Neural progenitor cell (in vitro differentiated cells): ENCODE results near the gene CD300E. TPM values are rescaled to one million over a fixed set of nuclear protein-coding genes. Genes with fewer than 3 reads are reported as not detected.
"Not testable (repeated sequence)": the region's sequence is repeated elsewhere in the genome, so short reads cannot be mapped to it uniquely, and the experiment has no call there.

Experiments
- DNase-seq: peaks from one replicate; pipeline ENCODE4 v3.0.0-alpha.2; 2016; ENCODE audit warnings: low spot score
- H2AFZ ChIP-seq: fragments of 200-600 bp; sonication (generic); replicated peaks from 2 replicates; pipeline ENCODE4 v1.6.1; 2016; ENCODE audit warnings: antibody characterized with exemption
- H3F3A ChIP-seq: fragments of 200-600 bp; sonication (generic); 2 replicates; pipeline ENCODE4 v1.6.1; 2016; ENCODE audit warnings: antibody characterized with exemption, low read depth
- H3K27ac ChIP-seq: fragments of 200-600 bp; sonication (generic); 2 replicates; pipeline ENCODE4 v1.5.1; 2016; ENCODE audit warnings: mild to moderate bottlenecking
- H3K27me3 ChIP-seq: fragments of 200-600 bp; sonication (generic); 2 replicates; pipeline ENCODE4 v1.6.1; 2016; ENCODE audit warnings: mild to moderate bottlenecking, moderate library complexity
- H3K36me3 ChIP-seq: fragments of 200-600 bp; sonication (generic); 2 replicates; pipeline ENCODE4 v1.5.1; 2016
- H3K4me1 ChIP-seq: fragments of 200-600 bp; sonication (generic); 2 replicates; pipeline ENCODE4 v1.6.1; 2016; ENCODE audit warnings: mixed run types
- H3K4me2 ChIP-seq: fragments of 200-600 bp; sonication (generic); 2 replicates; pipeline ENCODE4 v1.6.1; 2016
- H3K4me3 ChIP-seq: fragments of 200-600 bp; sonication (generic); 2 replicates; pipeline ENCODE4 v1.5.1; 2016
- H3K79me2 ChIP-seq: fragments of 200-600 bp; sonication (generic); 2 replicates; pipeline ENCODE4 v1.6.1; 2016; ENCODE audit warnings: low read depth
- H3K9ac ChIP-seq: fragments of 200-600 bp; sonication (generic); 2 replicates; pipeline ENCODE4 v1.6.1; 2016
- H3K9me3 ChIP-seq: fragments of 200-600 bp; sonication (generic); 2 replicates; pipeline ENCODE4 v1.5.1; 2016; ENCODE audit warnings: low read depth
- H4K20me1 ChIP-seq: fragments of 200-600 bp; sonication (generic); 2 replicates; pipeline ENCODE4 v1.6.1; 2016; ENCODE audit warnings: low read depth
- H3K27ac Mint-ChIP-seq: 3 replicates; pipeline ENCODE4 v1.8.0; 2021; ENCODE audit warnings: mixed read lengths
- H3K27me3 Mint-ChIP-seq: 2 replicates; pipeline ENCODE4 v1.8.0; 2022; ENCODE audit warnings: low read depth, mild to moderate bottlenecking, inconsistent platforms, moderate library complexity, mixed read lengths; ENCODE audit not compliant: insufficient read depth
- H3K36me3 Mint-ChIP-seq: 3 replicates; pipeline ENCODE4 v1.8.0; 2021; ENCODE audit warnings: mixed read lengths
- H3K4me1 Mint-ChIP-seq: 3 replicates; pipeline ENCODE4 v1.8.0; 2021; ENCODE audit warnings: mixed read lengths
- H3K4me3 Mint-ChIP-seq: 3 replicates; pipeline ENCODE4 v1.8.0; 2021; ENCODE audit warnings: mild to moderate bottlenecking, moderate library complexity, mixed read lengths
- H3K9me3 Mint-ChIP-seq: 3 replicates; pipeline ENCODE4 v1.8.0; 2020; ENCODE audit warnings: mixed read lengths
- CTCF ChIP-seq: fragments of 200-600 bp; sonication (generic); IDR thresholded peaks from 2 replicates; pipeline ENCODE4 v1.5.1; 2017; ENCODE audit warnings: antibody characterized with exemption, mild to moderate bottlenecking
- EZH2 ChIP-seq: fragments of 200-600 bp; sonication (generic); IDR thresholded peaks from 2 replicates; pipeline ENCODE4 v1.6.1; 2017; ENCODE audit warnings: antibody characterized with exemption, mild to moderate bottlenecking, moderate library complexity
- EZH2phosphoT487 ChIP-seq: fragments of 200-600 bp; sonication (generic); IDR thresholded peaks from 2 replicates; pipeline ENCODE4 v1.6.1; 2017; ENCODE audit warnings: antibody characterized with exemption
- total RNA-seq: library from RNA; depleted of rRNA; stranded (reverse); fragments of >200 nt; gene quantifications from 2 replicates; pipeline ENCODE4 v1.2.3, GENCODE V29; 2015; ENCODE audit warnings: low replicate concordance

Gene CD300E
- total RNA-seq, 1 donor from 2014 or later: not detected

DNA sequence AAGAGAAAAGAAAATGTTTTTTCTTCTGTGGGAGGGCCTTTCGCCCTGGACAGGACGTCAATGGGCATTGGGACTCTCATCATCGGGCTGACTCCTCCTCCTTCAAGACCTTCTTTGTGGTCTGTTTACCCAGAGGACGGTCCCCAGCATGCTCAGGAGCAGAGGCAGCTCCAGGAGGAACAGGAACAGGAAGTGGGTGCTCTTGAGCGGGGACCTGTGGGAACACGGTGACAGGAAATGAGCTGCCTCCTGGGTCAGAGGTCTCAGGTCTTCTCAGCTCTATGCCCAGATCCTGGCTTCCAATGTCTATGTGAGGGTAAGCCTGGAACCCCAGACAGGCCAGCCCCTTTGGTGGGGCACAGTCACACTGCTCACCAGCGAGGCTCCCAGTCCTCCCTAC, 43.6 kb downstream of the CD300E start:
- H3K4me1 Mint-ChIP-seq: peaks cover 3% of the 10 kb centered on the region
- no peak overlapping the region for H3K4me3 Mint-ChIP-seq
- no peaks in the 10 kb centered on the region for H3K9me3 ChIP-seq
- TF ChIP-seq CTCF (no peak), EZH2phosphoT487 (no peak), EZH2 (no peak)
- H3K4me3 ChIP-seq: no peak overlapping the region
- DNase-seq: no peak
- H3K79me2 ChIP-seq: no peaks in the 10 kb centered on the region
- H4K20me1 ChIP-seq: no peaks in the 10 kb centered on the region
- H3K9ac ChIP-seq: no peak overlapping the region
- peaks cover 5% of the 10 kb centered on the region for H3K9me3 Mint-ChIP-seq
- H3K36me3 ChIP-seq: no peaks in the 10 kb centered on the region
- no peak overlapping the region for H3K4me2 ChIP-seq
- no peaks in the 10 kb centered on the region for H3F3A ChIP-seq
- no peaks in the 10 kb centered on the region for H3K4me1 ChIP-seq
- no peaks in the 10 kb centered on the region for H3K36me3 Mint-ChIP-seq
- no peak overlapping the region for H2AFZ ChIP-seq
- H3K27me3 ChIP-seq: peaks cover 8% of the 10 kb centered on the region
- H3K27me3 Mint-ChIP-seq: peaks cover 12% of the 10 kb centered on the region
- no peak overlapping the region for H3K27ac Mint-ChIP-seq
- H3K27ac ChIP-seq: no peak overlapping the region

DNA sequence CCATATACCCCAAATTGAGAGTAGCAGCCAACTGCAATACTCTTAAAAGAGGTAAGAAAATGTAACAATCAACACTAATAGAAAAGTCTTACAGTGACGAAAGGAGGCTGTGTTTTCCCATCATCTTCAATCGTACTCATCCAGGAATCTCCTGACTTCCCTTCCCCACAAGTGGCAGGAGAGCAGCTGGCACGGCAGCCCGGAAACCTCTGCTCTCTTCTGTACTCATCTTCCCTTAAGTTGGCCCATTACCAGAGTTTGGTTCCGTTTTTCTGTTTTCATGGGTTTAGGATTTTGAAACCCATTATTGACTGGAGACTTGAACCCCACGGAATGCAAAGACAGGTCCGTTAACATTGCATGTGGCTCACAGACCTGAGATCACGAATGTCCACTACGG, 44.6 kb downstream of the CD300E start:
- Histone ChIP-seq H3K4me1 (no peaks in the 10 kb centered on the region), H3K4me2 (no peak overlapping the region), H3K79me2 (no peaks in the 10 kb centered on the region), H4K20me1 (no peaks in the 10 kb centered on the region), H3F3A (no peaks in the 10 kb centered on the region), H3K36me3 (no peaks in the 10 kb centered on the region), H3K4me3 (no peak overlapping the region), H2AFZ (no peak overlapping the region), H3K27me3 (peaks cover 14% of the 10 kb centered on the region), H3K9ac (no peak overlapping the region), H3K9me3 (no peaks in the 10 kb centered on the region), H3K27ac (no peak overlapping the region)
- no peak overlapping the region for H3K4me3 Mint-ChIP-seq
- no peak for TF ChIP-seq EZH2
- no peak for TF ChIP-seq CTCF
- no peak for TF ChIP-seq EZH2phosphoT487
- no peak overlapping the region for H3K27ac Mint-ChIP-seq
- peaks cover 2% of the 10 kb centered on the region for H3K9me3 Mint-ChIP-seq
- no peaks in the 10 kb centered on the region for H3K4me1 Mint-ChIP-seq
- H3K36me3 Mint-ChIP-seq: no peaks in the 10 kb centered on the region
- H3K27me3 Mint-ChIP-seq: peaks cover 16% of the 10 kb centered on the region
- DNase-seq: no peak

DNA sequence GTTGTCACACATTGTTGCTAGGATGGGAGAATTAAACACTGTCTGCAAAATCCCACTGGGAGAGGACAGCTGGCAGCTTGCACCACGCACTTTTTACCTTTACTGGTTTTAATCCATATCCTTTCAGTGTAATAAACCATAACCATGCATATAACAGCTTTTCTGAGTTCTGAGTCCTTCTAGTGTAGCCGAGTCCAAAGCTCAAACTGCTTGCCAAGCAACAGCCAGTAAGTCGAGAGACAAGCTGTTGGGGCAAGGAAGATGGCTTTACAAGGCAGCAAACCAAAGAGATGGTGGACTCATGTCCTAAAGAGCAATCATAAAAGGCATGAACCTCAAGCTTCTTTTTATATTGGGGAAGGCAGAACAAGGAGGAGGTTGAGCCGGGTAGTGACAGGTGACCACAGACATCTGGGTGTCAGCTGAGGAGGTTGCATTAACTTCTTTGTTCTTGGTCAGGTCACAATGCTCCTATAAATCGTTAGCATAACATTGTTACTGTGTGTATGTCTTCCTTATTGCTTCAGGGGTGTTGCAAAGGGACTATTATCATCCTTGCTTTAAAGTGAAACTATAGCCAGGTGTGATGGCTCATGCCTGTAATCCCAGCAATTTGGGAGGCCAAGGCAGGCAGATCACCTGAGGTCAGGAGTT, 48.9 kb downstream of the CD300E start:
- Histone ChIP-seq H3K9me3 (no peaks in the 10 kb centered on the region), H3F3A (no peaks in the 10 kb centered on the region), H4K20me1 (no peaks in the 10 kb centered on the region), H3K27me3 (peaks cover 24% of the 10 kb centered on the region), H3K4me3 (no peak overlapping the region), H3K79me2 (no peaks in the 10 kb centered on the region), H2AFZ (no peak overlapping the region), H3K36me3 (no peaks in the 10 kb centered on the region), H3K4me1 (no peaks in the 10 kb centered on the region), H3K9ac (no peak overlapping the region), H3K27ac (no peak overlapping the region), H3K4me2 (no peak overlapping the region)
- TF ChIP-seq EZH2phosphoT487: no peak
- TF ChIP-seq CTCF: no peak
- TF ChIP-seq EZH2: no peak
- H3K9me3 Mint-ChIP-seq: no peaks in the 10 kb centered on the region
- no peaks in the 10 kb centered on the region for H3K4me1 Mint-ChIP-seq
- H3K27ac Mint-ChIP-seq: no peak overlapping the region
- peaks cover 12% of the 10 kb centered on the region for H3K27me3 Mint-ChIP-seq
- no peak overlapping the region for H3K4me3 Mint-ChIP-seq
- H3K36me3 Mint-ChIP-seq: no peaks in the 10 kb centered on the region
- no peak for DNase-seq

GRCh38 chr17:74573635-74574034, 49.9 kb downstream of the CD300E start:
- H3K4me3 ChIP-seq, H3K27ac Mint-ChIP-seq, H3K36me3 Mint-ChIP-seq, H3K9ac ChIP-seq, H3K9me3 Mint-ChIP-seq, H3K4me1 ChIP-seq, H3K4me2 ChIP-seq, H3K4me3 Mint-ChIP-seq, H3K9me3 ChIP-seq, H3K4me1 Mint-ChIP-seq, H3K79me2 ChIP-seq, H3K27ac ChIP-seq, H2AFZ ChIP-seq, DNase-seq, H3F3A ChIP-seq, H3K36me3 ChIP-seq, H4K20me1 ChIP-seq: not testable (repeated sequence)
- peaks cover 12% of the 10 kb centered on the region for H3K27me3 Mint-ChIP-seq
- peaks cover 24% of the 10 kb centered on the region for H3K27me3 ChIP-seq
